RWPE2 (cell line): ENCODE results near the gene HEATR5A.

ENCODE experiments used
- ATAC-seq: fragments of 200-7000 bp; cut with Tn5 transposase; 3 replicates; pipeline ENCODE4 v1.9.1; 2021; ENCODE audit warnings: low read depth
- DNase-seq: peaks from one replicate; pipeline ENCODE4 v3.0.0-alpha.2; 2020; ENCODE audit warnings: low spot score
- H3K27ac ChIP-seq: fragments of 450-650 bp; 2 replicates; pipeline ENCODE4 v1.5.1; 2017; ENCODE audit warnings: mild to moderate bottlenecking; ENCODE audit not compliant: poor library complexity, severe bottlenecking
- H3K27me3 ChIP-seq: fragments of 250-450 bp; sonication (Bioruptor Pico); 2 replicates; pipeline ENCODE4 v1.5.1; 2021; ENCODE audit warnings: mild to moderate bottlenecking, moderate library complexity; ENCODE audit not compliant: insufficient read depth, poor library complexity, severe bottlenecking
- H3K36me3 ChIP-seq: fragments of 250-450 bp; sonication (Bioruptor Pico); 2 replicates; pipeline ENCODE4 v1.5.1; 2020; ENCODE audit warnings: low read depth, mild to moderate bottlenecking, moderate library complexity
- H3K4me1 ChIP-seq: fragments of 250-450 bp; sonication (Bioruptor Pico); 2 replicates; pipeline ENCODE4 v1.5.1; 2021; ENCODE audit warnings: mild to moderate bottlenecking, moderate library complexity; ENCODE audit not compliant: insufficient read depth, poor library complexity, severe bottlenecking
- H3K4me3 ChIP-seq: fragments of 250-450 bp; sonication (Bioruptor Pico); 2 replicates; pipeline ENCODE4 v1.5.1; 2021; ENCODE audit warnings: mild to moderate bottlenecking, moderate library complexity; ENCODE audit not compliant: severe bottlenecking
- H3K9me3 ChIP-seq: fragments of 250-450 bp; sonication (Bioruptor Pico); 2 replicates; pipeline ENCODE4 v1.5.1; 2021; ENCODE audit warnings: mild to moderate bottlenecking, moderate library complexity; ENCODE audit not compliant: severe bottlenecking
- CTCF ChIP-seq: fragments of 450-650 bp; IDR thresholded peaks from one replicate; pipeline ENCODE4 v1.5.1; 2017; ENCODE audit warnings: mild to moderate bottlenecking, moderate library complexity; ENCODE audit not compliant: poor library complexity, severe bottlenecking

HEATR5A gene

DNA sequence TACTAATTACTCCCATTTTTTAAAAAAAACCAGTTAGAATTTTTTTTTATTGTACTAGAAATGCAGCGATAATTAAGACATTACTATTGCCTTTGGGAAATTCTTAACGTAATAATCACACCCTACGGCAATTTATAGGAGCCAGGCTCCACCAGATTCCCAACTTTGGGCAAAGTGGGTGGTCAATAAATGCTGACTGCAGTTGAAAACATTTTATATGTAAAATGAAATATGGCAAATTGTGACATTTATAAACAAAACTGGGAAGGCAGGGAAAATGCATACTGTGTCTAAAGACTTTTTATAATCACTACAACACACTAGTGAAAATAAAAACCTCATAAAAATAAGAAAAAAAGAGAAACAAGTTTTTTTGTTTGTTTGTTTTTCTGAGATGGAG lies 119.5 kb downstream of the HEATR5A start:
- ATAC-seq, result no peak
- no peak for DNase-seq
- no peak overlapping the region for H3K27ac ChIP-seq
- no peaks in the 10 kb centered on the region for H3K9me3 ChIP-seq
- H3K27me3 ChIP-seq, result no peaks in the 10 kb centered on the region
- H3K36me3 ChIP-seq, result peaks cover 17% of the 10 kb centered on the region
- H3K4me3 ChIP-seq, result no peak overlapping the region
- H3K4me1 ChIP-seq, result no peaks in the 10 kb centered on the region
- TF ChIP-seq CTCF, result no peak

- Histone ChIP-seq H3K27me3 (no peaks in the 10 kb centered on the region), H3K9me3 (no peaks in the 10 kb centered on the region), H3K27ac (no peak overlapping the region), H3K4me1 (no peaks in the 10 kb centered on the region), H3K36me3 (peaks cover 14% of the 10 kb centered on the region), H3K4me3 (no peak overlapping the region)
- ATAC-seq (no peak), DNase-seq (no peak)
- peak; percentile 19 for TF ChIP-seq CTCF
These were observed 120.1 kb downstream of the HEATR5A start for GRCh38 chr14:31300296-31300695.

DNA sequence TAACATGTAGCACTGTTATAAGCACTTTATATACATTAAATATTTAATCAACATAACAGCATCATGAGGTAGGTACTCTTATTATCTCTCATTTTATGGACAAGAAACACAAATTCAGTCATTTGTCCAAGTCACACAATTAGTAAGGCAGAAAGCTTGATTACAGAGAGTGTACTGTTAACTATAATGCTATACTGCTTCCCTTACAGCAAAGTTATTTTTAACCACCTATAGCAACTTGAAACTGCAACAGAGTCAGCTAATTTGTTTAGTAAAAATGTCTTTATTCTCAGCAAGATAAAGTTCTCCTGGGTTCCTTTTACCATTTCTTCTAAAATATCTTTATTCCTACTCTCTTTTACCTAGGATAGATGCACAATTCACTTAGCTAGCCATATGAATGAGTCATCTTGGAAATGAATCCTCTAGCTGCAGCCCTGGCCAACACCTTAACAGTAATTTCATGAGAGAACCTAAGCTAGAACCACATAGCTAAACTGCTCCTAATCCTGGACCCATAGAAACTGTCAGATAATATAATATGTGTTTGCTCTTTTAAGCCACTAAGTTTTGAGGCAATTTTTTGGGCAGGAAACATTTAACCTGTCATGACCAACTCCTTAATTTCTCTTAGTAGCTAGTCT lies 122.5 kb downstream of the HEATR5A start:
- Histone ChIP-seq H3K9me3 (no peaks in the 10 kb centered on the region), H3K4me3 (no peak overlapping the region), H3K27me3 (no peaks in the 10 kb centered on the region), H3K27ac (no peak overlapping the region), H3K4me1 (no peaks in the 10 kb centered on the region), H3K36me3 (peaks cover 8% of the 10 kb centered on the region)
- TF ChIP-seq CTCF, result no peak
- ATAC-seq (peak; percentile 65; the same call in 2 of the 3 replicates), DNase-seq (no peak)

DNA sequence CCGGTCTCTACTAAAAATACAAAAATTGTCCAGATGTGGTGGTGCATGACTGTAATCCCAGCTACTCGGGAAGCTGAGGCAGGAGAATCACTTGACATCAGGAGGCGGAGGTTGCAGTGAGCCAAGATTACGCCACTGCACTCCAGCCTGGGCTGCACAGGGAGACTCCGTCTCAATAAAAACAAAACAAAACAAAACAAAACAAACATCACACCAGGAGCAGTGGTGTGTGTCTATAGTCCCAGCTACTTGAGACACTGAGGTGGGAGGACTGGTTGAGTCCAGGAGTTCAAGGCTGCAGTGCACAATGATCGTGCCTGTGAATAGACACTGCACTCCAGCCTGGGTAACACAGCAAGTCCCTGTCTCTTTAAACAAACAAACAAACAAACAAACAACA lies 123.2 kb downstream of the HEATR5A start:
- H3K27me3 ChIP-seq, result no peaks in the 10 kb centered on the region
- DNase-seq (no peak), ATAC-seq (no peak)
- TF ChIP-seq CTCF, result no peak
- H3K27ac ChIP-seq, result no peak overlapping the region
- H3K4me1 ChIP-seq, result no peaks in the 10 kb centered on the region
- H3K9me3 ChIP-seq, result no peaks in the 10 kb centered on the region
- H3K36me3 ChIP-seq, result peaks cover 3% of the 10 kb centered on the region
- H3K4me3 ChIP-seq, result no peak overlapping the region

DNA sequence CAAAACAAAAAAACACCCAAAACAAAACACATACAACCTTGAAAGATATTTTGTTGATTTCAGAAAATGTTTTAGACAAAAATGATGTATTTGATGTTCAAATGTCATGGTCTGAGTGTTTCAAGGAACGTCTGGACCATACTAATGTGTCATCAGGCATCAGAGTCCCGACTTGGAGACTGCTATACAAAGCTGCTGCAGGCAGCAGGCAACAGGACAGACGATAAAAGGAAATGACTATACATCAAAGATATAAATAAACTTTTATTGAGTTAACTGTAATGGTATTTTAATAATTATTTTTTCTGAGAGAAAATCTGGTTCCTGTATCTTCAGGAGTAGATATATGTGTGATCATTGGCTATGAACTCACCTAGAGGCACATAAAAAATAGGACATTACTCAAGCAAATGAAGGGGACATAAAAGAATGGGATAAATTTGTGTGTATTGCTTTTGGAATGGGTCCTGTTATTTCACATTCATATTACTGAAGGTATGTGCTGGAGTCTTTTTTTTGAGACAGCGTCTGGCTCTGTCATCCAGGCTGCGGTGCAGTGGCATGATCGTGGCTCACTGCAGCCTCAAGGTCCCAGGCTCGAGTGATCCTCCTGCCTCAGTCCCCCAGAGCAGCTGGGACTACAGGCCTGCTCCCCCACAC lies 125.5 kb downstream of the HEATR5A start:
- no peak overlapping the region for H3K27ac ChIP-seq
- H3K9me3 ChIP-seq, result no peaks in the 10 kb centered on the region
- no peaks in the 10 kb centered on the region for H3K4me1 ChIP-seq
- H3K27me3 ChIP-seq, result no peaks in the 10 kb centered on the region
- no peak overlapping the region for H3K4me3 ChIP-seq
- ATAC-seq (no peak), DNase-seq (no peak)
- TF ChIP-seq CTCF, result no peak
- H3K36me3 ChIP-seq, result no peaks in the 10 kb centered on the region
